Measurements from ENCODE around the gene TCEA2. TPM values are rescaled to one million over a fixed set of nuclear protein-coding genes. Genes with fewer than 3 reads are reported as not detected.

Gene TCEA2
- polyA plus RNA-seq, 1 donor from 2014 or later: 87.7 TPM

GRCh38 chr20:64023361-64024140 lies 39.4 kb upstream of the TCEA2 start:
- Histone ChIP-seq H3K79me2 (replicated peaks; ENCODE audit: insufficient read depth, low read length) (no peaks in the 10 kb centered on the region), H3K9me2 (ENCODE audit: insufficient read depth, low read length) (no peaks in the 10 kb centered on the region), H3K36me3 (ENCODE audit: insufficient read depth, low read length) (peaks cover 8% of the 10 kb centered on the region), H3K27ac (ENCODE audit: low read length) (no peak overlapping the region), H3K27me3 (ENCODE audit: insufficient read depth, low read depth, low read length) (no peaks in the 10 kb centered on the region), H3K9ac (ENCODE audit: low read length) (no peak overlapping the region), H3F3A (ENCODE audit: insufficient read depth, low read length, poor library complexity, severe bottlenecking) (no peaks in the 10 kb centered on the region), H3K9me3 (ENCODE audit: low read length) (no peaks in the 10 kb centered on the region), H3K4me2 (ENCODE audit: low read length) (no peak overlapping the region), H3K4me3 (ENCODE audit: low read length) (no peak overlapping the region), H4K20me1 (ENCODE audit: insufficient read depth) (no peaks in the 10 kb centered on the region), H2AFZ (ENCODE audit: low read depth, low read length) (no peak overlapping the region)
- TF ChIP-seq EZH2 (IDR thresholded peaks at IDR 0.05; ENCODE audit: borderline replicate concordance, insufficient read depth, low read length, poor library complexity, severe bottlenecking) (no peak), TAF1 (IDR thresholded peaks at IDR 0.05; ENCODE audit: low read depth) (no peak), MXI1 (conservative IDR thresholded peaks at IDR 0.05; ENCODE audit: poor library complexity, severe bottlenecking) (no peak), CTCF (IDR thresholded peaks at IDR 0.05; ENCODE audit: poor library complexity, severe bottlenecking) (no peak), POLR2AphosphoS5 (IDR thresholded peaks at IDR 0.05) (no peak), RAD21 (conservative IDR thresholded peaks at IDR 0.05) (no peak), SMC3 (conservative IDR thresholded peaks at IDR 0.05; ENCODE audit: poor library complexity) (no peak), REST (IDR thresholded peaks at IDR 0.05; ENCODE audit: borderline replicate concordance) (no peak), EP300 (conservative IDR thresholded peaks at IDR 0.05; ENCODE audit: poor library complexity, severe bottlenecking) (no peak)

- H3K79me2 ChIP-seq (replicated peaks; ENCODE audit: insufficient read depth, low read length): no peaks in the 10 kb centered on the region
These were observed 38.6 kb upstream of the TCEA2 start for GRCh38 chr20:64024141-64024990.

More at GRCh38 chr20:64024141-64024990, 38.6 kb upstream of the TCEA2 start:
- Histone ChIP-seq H3F3A (ENCODE audit: insufficient read depth, low read length, poor library complexity, severe bottlenecking) (no peaks in the 10 kb centered on the region), H3K27me3 (ENCODE audit: insufficient read depth, low read depth, low read length) (no peaks in the 10 kb centered on the region), H3K4me2 (ENCODE audit: low read length) (no peak overlapping the region), H3K9me3 (ENCODE audit: low read length) (no peaks in the 10 kb centered on the region), H3K36me3 (ENCODE audit: insufficient read depth, low read length) (peaks cover 8% of the 10 kb centered on the region), H3K4me3 (ENCODE audit: low read length) (no peak overlapping the region), H3K9me2 (ENCODE audit: insufficient read depth, low read length) (no peaks in the 10 kb centered on the region), H4K20me1 (ENCODE audit: insufficient read depth) (no peaks in the 10 kb centered on the region), H2AFZ (ENCODE audit: low read depth, low read length) (no peak overlapping the region), H3K27ac (ENCODE audit: low read length) (no peak overlapping the region), H3K9ac (ENCODE audit: low read length) (no peak overlapping the region)
- no peak for TF ChIP-seq CTCF (IDR thresholded peaks at IDR 0.05; ENCODE audit: poor library complexity, severe bottlenecking)
- TF ChIP-seq RAD21 (conservative IDR thresholded peaks at IDR 0.05): no peak
- TF ChIP-seq EZH2 (IDR thresholded peaks at IDR 0.05; ENCODE audit: borderline replicate concordance, insufficient read depth, low read length, poor library complexity, severe bottlenecking): no peak
- TF ChIP-seq POLR2AphosphoS5 (IDR thresholded peaks at IDR 0.05): no peak
- TF ChIP-seq EP300 (conservative IDR thresholded peaks at IDR 0.05; ENCODE audit: poor library complexity, severe bottlenecking): no peak
- TF ChIP-seq TAF1 (IDR thresholded peaks at IDR 0.05; ENCODE audit: low read depth): no peak
- no peak for TF ChIP-seq REST (IDR thresholded peaks at IDR 0.05; ENCODE audit: borderline replicate concordance)
- TF ChIP-seq MXI1 (conservative IDR thresholded peaks at IDR 0.05; ENCODE audit: poor library complexity, severe bottlenecking): no peak
- TF ChIP-seq SMC3 (conservative IDR thresholded peaks at IDR 0.05; ENCODE audit: poor library complexity): no peak
